Hepatocyte (in vitro differentiated cells): ENCODE measurements around the gene ENTHD1. TPM values are rescaled to one million over a fixed set of nuclear protein-coding genes. Genes with fewer than 3 reads are reported as not detected.

Source experiments
- DNase-seq: peaks from one replicate; pipeline ENCODE4 v3.0.0-alpha.2; 2016; ENCODE audit warnings: low spot score
- H2AFZ ChIP-seq: fragments of 200-600 bp; sonication (generic); 2 replicates; pipeline ENCODE4 v1.6.0; 2016; ENCODE audit warnings: antibody characterized with exemption, mild to moderate bottlenecking
- H3K27ac ChIP-seq: fragments of 200-600 bp; sonication (generic); 2 replicates; pipeline ENCODE4 v1.5.1; 2016; ENCODE audit warnings: mild to moderate bottlenecking
- H3K27me3 ChIP-seq: fragments of 200-600 bp; sonication (generic); 2 replicates; pipeline ENCODE4 v1.6.1; 2016
- H3K36me3 ChIP-seq: fragments of 200-600 bp; sonication (generic); replicated peaks from 2 replicates; pipeline ENCODE4 v1.5.1; 2016; ENCODE audit warnings: low read depth; ENCODE audit not compliant: insufficient read depth
- H3K4me1 ChIP-seq: fragments of 200-600 bp; sonication (generic); 2 replicates; pipeline ENCODE4 v1.5.1; 2016; ENCODE audit warnings: mild to moderate bottlenecking, moderate library complexity; ENCODE audit not compliant: insufficient read depth
- H3K4me2 ChIP-seq: fragments of 200-600 bp; sonication (generic); 2 replicates; pipeline ENCODE4 v1.6.0; 2016
- H3K4me3 ChIP-seq: fragments of 200-600 bp; sonication (generic); 2 replicates; pipeline ENCODE4 v1.5.1; 2016; ENCODE audit warnings: mild to moderate bottlenecking
- H3K79me2 ChIP-seq: fragments of 200-600 bp; sonication (generic); 2 replicates; pipeline ENCODE4 v1.6.0; 2017; ENCODE audit warnings: mild to moderate bottlenecking
- H3K9me2 ChIP-seq: fragments of 200-600 bp; sonication (generic); replicated peaks from 2 replicates; pipeline ENCODE4 v1.6.0; 2017; ENCODE audit warnings: mild to moderate bottlenecking; ENCODE audit not compliant: insufficient read depth
- H3K9me3 ChIP-seq: fragments of 200-600 bp; sonication (generic); 2 replicates; pipeline ENCODE4 v1.5.1; 2016; ENCODE audit warnings: low read depth, mild to moderate bottlenecking
- H4K20me1 ChIP-seq: fragments of 200-600 bp; sonication (generic); 2 replicates; pipeline ENCODE4 v1.6.0; 2016; ENCODE audit warnings: mild to moderate bottlenecking; ENCODE audit not compliant: insufficient read depth, poor library complexity, severe bottlenecking
- EZH2 ChIP-seq: fragments of 200-600 bp; sonication (generic); IDR thresholded peaks from 2 replicates; pipeline ENCODE4 v1.6.1; 2016; ENCODE audit warnings: antibody characterized with exemption, mild to moderate bottlenecking, borderline replicate concordance
- EZH2phosphoT487 ChIP-seq: fragments of 200-600 bp; sonication (generic); IDR thresholded peaks from one replicate; pipeline ENCODE4 v1.6.1; 2018; ENCODE audit warnings: antibody characterized with exemption, mild to moderate bottlenecking, low read depth, moderate library complexity; ENCODE audit not compliant: unreplicated experiment, severe bottlenecking
- WGBS: methylation state at CpG from one replicate; pipeline ENCODE4 v1.1.6; 2016; ENCODE audit warnings: low lambda C conversion rate; ENCODE audit errors: missing lambda C conversion rate; 5-methylcytosine and 5-hydroxymethylcytosine counted together
- polyA plus RNA-seq: library from polyadenylated mRNA; unstranded; fragments of >200 nt; fragmentation: Nextera tagmentation; extraction: Ambion mirVana; gene quantifications from 2 replicates; pipeline ENCODE4 v1.2.1, GENCODE V29; 2016
- total RNA-seq: library from RNA; depleted of rRNA; stranded (reverse); fragments of >200 nt; gene quantifications from 2 replicates; pipeline ENCODE4 v1.2.3, GENCODE V29; 2014
- TF ChIP-seq, protein P1 (sequence below): fragments of 200-600 bp; sonication (generic); IDR thresholded peaks from 2 replicates; pipeline ENCODE4 v1.5.1; 2016; ENCODE audit warnings: antibody characterized with exemption, mild to moderate bottlenecking; ENCODE audit not compliant: poor library complexity

ENTHD1 gene
- total and polyA plus RNA-seq, 2 experiments from 2014 or later, result not detected

DNA sequence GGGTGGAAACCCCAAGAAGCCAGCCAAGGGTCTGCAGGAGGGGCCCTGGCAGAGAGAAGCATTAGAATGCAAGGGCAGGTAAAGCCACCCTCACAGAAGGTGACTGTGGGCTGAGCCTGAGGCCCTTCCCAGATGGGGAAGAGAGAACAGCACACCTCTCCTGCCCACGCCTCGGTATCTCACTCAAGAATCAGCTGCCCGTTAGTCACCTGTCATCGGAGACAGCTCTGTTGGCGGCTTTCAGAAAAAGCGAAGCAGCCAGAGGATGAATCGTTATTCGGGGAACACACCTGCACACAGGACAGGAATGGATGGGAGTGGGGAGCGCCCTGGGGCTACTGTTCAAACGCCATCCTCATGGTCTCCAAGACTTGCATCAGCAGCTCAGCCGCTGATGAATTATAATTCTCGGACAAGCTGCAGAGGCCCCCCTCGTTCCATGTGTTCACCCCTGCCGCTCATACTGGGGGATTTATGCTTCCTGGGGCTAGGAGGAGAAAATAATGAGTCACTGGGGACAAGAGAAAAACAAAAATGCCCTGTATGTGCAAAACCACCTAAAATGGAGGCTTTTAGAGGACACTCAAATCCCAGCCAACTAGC lies 45.0 kb upstream of the ENTHD1 start:
- H3K4me3 ChIP-seq, result no peak overlapping the region
- TF ChIP-seq EZH2 (no peak), EZH2phosphoT487 (no peak)
- TF ChIP-seq, protein P1, sequence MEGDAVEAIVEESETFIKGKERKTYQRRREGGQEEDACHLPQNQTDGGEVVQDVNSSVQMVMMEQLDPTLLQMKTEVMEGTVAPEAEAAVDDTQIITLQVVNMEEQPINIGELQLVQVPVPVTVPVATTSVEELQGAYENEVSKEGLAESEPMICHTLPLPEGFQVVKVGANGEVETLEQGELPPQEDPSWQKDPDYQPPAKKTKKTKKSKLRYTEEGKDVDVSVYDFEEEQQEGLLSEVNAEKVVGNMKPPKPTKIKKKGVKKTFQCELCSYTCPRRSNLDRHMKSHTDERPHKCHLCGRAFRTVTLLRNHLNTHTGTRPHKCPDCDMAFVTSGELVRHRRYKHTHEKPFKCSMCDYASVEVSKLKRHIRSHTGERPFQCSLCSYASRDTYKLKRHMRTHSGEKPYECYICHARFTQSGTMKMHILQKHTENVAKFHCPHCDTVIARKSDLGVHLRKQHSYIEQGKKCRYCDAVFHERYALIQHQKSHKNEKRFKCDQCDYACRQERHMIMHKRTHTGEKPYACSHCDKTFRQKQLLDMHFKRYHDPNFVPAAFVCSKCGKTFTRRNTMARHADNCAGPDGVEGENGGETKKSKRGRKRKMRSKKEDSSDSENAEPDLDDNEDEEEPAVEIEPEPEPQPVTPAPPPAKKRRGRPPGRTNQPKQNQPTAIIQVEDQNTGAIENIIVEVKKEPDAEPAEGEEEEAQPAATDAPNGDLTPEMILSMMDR, result no peak
- H2AFZ ChIP-seq, result no peak overlapping the region
- no peak for DNase-seq
- no peak overlapping the region for H3K4me2 ChIP-seq
- no peak overlapping the region for H3K27ac ChIP-seq
- 80% methylated on average over 13 of the region's 14 CpGs for WGBS
- H4K20me1 ChIP-seq, result no peaks in the 10 kb centered on the region
- H3K4me1 ChIP-seq, result no peaks in the 10 kb centered on the region
- no peaks in the 10 kb centered on the region for H3K79me2 ChIP-seq
- no peaks in the 10 kb centered on the region for H3K36me3 ChIP-seq
- H3K27me3 ChIP-seq, result peaks cover 32% of the 10 kb centered on the region
- H3K9me2 ChIP-seq, result no peaks in the 10 kb centered on the region
- H3K9me3 ChIP-seq, result no peaks in the 10 kb centered on the region

DNA sequence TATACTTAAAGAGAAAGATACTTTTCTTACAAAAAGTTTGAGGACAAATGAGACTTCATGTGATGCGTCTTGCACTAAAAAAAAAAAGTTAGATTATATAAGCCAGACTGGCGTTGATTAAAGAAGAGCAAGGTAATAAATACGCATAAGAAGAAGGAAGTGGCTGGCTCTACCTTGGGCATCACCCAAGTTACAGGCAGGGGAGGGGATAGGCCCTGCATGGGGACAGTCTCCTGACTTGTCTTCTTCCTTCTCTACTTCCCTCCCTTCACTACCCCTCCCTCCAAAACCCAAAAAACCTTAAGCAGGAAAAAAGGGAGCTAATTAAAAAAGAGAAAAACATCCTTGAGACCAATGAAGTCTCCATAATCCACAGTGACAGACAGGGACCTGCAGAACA lies 44.3 kb upstream of the ENTHD1 start:
- no peaks in the 10 kb centered on the region for H4K20me1 ChIP-seq
- H3K4me2 ChIP-seq, result no peak overlapping the region
- H3K4me3 ChIP-seq, result no peak overlapping the region
- H3K9me2 ChIP-seq, result no peaks in the 10 kb centered on the region
- H3K4me1 ChIP-seq, result no peaks in the 10 kb centered on the region
- no peak overlapping the region for H2AFZ ChIP-seq
- H3K27me3 ChIP-seq, result peaks cover 32% of the 10 kb centered on the region
- H3K27ac ChIP-seq, result no peak overlapping the region
- no peak for DNase-seq
- H3K79me2 ChIP-seq, result no peaks in the 10 kb centered on the region
- H3K9me3 ChIP-seq, result no peaks in the 10 kb centered on the region
- no peaks in the 10 kb centered on the region for H3K36me3 ChIP-seq
- TF ChIP-seq EZH2phosphoT487, result no peak
- TF ChIP-seq, protein P1, result no peak
- TF ChIP-seq EZH2, result no peak
- 93% methylated on average over 3 of the region's 3 CpGs for WGBS

DNA sequence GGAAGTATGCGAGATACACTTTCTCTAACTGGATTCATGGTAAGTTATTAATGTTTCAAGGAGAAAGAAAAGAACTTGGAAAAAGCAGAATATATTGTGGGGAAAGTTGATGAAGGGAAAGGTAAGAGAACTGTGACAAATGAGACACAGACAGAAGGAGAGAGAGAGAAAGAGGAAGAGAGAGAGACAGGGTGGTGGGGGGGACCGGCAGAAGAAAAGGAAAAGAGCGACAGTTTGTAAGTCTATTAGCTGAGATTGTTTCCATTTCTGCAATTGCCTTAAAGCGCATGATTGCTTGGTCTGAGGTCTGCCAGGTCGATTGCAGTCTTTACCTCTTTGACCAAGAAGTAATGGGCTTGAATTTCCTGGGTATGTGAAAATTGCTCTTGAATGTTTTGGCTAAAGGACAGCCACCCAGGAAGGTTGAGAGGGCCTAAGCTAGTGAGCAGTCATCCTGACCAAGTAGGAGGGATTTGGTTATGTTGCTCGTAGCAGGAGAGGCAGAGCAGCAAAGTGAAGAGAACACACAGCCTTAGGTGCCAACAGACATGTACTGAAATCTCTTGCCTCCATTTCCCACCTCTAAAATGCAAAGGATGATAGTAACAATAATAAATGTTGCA lies 43.1 kb upstream of the ENTHD1 start:
- Histone ChIP-seq H3K9me2 (no peaks in the 10 kb centered on the region), H3K36me3 (no peaks in the 10 kb centered on the region), H3K27ac (no peak overlapping the region), H3K4me3 (no peak overlapping the region), H3K4me1 (no peaks in the 10 kb centered on the region), H2AFZ (no peak overlapping the region), H3K27me3 (peaks cover 37% of the 10 kb centered on the region), H4K20me1 (no peaks in the 10 kb centered on the region), H3K79me2 (no peaks in the 10 kb centered on the region), H3K4me2 (no peak overlapping the region), H3K9me3 (no peaks in the 10 kb centered on the region)
- DNase-seq, result no peak
- 82% methylated on average over 6 of the region's 6 CpGs for WGBS
- TF ChIP-seq, protein P1, result no peak
- TF ChIP-seq EZH2 (no peak), EZH2phosphoT487 (no peak)
